GM03348 (cell line): ENCODE measurements around the gene TEDC1.

Experiments
- DNase-seq: peaks from one replicate; pipeline ENCODE4 v3.0.0; 2012; ENCODE audit warnings: low spot score

The TEDC1 gene

GRCh38 chr14:105525861-105526775 lies 35.1 kb downstream of the TEDC1 start, which contains the start of gene TMEM121:
TMEM121 (plus strand) TSS chr14:105526583; CDS start chr14:105528835, 2,252 bp downstream.
- DNase-seq = peak; percentile 81

GRCh38 chr14:105526776-105527380 lies 35.8 kb downstream of the TEDC1 start:
- peak; percentile 42 for DNase-seq

GRCh38 chr14:105527381-105527825 lies 36.4 kb downstream of the TEDC1 start:
- no peak for DNase-seq

- DNase-seq = peak; percentile 97
These were observed 37.0 kb downstream of the TEDC1 start for GRCh38 chr14:105527826-105528585.

- DNase-seq = no peak
These were observed 37.7 kb downstream of the TEDC1 start for GRCh38 chr14:105528586-105529318.

- DNase-seq = no peak
These were observed 38.2 kb downstream of the TEDC1 start for GRCh38 chr14:105529319-105529568.

- DNase-seq = no peak
These were observed 38.7 kb downstream of the TEDC1 start for GRCh38 chr14:105529569-105530284.

GRCh38 chr14:105530285-105531087 lies 39.4 kb downstream of the TEDC1 start:
- no peak for DNase-seq

- DNase-seq = no peak
These were observed 40.2 kb downstream of the TEDC1 start for GRCh38 chr14:105531088-105531893.

GRCh38 chr14:105531894-105532623 lies 41.0 kb downstream of the TEDC1 start:
- DNase-seq = no peak

GRCh38 chr14:105532735-105533141 lies 41.7 kb downstream of the TEDC1 start:
- DNase-seq = peak; percentile 65

GRCh38 chr14:105533391-105533790 lies 42.3 kb downstream of the TEDC1 start:
- DNase-seq = no peak

GRCh38 chr14:105533811-105534498 lies 42.9 kb downstream of the TEDC1 start:
- no peak for DNase-seq

- no peak for DNase-seq
These were observed 43.5 kb downstream of the TEDC1 start for GRCh38 chr14:105534586-105534985.

- DNase-seq = no peak
These were observed 45.0 kb downstream of the TEDC1 start for GRCh38 chr14:105536051-105536450.

- DNase-seq = no peak
These were observed 45.9 kb downstream of the TEDC1 start for GRCh38 chr14:105536691-105537579.
